Stimulated activated naive CD8-positive, alpha-beta T cell treated with anti-CD3 and anti-CD28 coated beads, Interleukin-15, amount 100 ng/mL, for 72 hours (primary cell): Measurements from ENCODE around the gene CYB561D1.
"Not testable (repeated sequence)": the region's sequence is repeated elsewhere in the genome, so short reads cannot be mapped to it uniquely, and the experiment has no call there.

Experiments
- ATAC-seq: fragments of 150-1000 bp; cut with Tn5 transposase; 2 replicates; pipeline ENCODE4 v1.10.0; 2021; ENCODE audit warnings: mild to moderate bottlenecking, moderate library complexity
- DNase-seq, 2 donors: peaks; one replicate each; pipeline ENCODE4 v3.0.0; 2021 to 2022
- H3K27ac Mint-ChIP-seq, 2 donors: one replicate each; pipeline ENCODE4 v1.8.0; 2022; ENCODE audit warnings: mild to moderate bottlenecking in 2 of 2, mixed read lengths in 2 of 2, moderate library complexity in 2 of 2
- H3K27me3 Mint-ChIP-seq: one replicate; pipeline ENCODE4 v1.8.0; 2022; ENCODE audit warnings: mixed read lengths
- H3K4me1 Mint-ChIP-seq: one replicate; pipeline ENCODE4 v1.8.0; 2022; ENCODE audit warnings: mild to moderate bottlenecking, mixed read lengths
- H3K4me3 Mint-ChIP-seq, 2 donors: one replicate each; pipeline ENCODE4 v1.8.0; 2022; ENCODE audit warnings: mild to moderate bottlenecking in 2 of 2, mixed read lengths in 2 of 2, moderate library complexity in 1 of 2
- H3K9me3 Mint-ChIP-seq, 2 donors: one replicate each; pipeline ENCODE4 v1.8.0; 2022; ENCODE audit warnings: mixed read lengths in 2 of 2

CYB561D1 gene

GRCh38 chr1:109493805-109494539 lies at the start of gene CYB561D1:
Gene CYB561D1 (plus strand): TSS chr1:109494094. CDS start chr1:109494140, 46 bp downstream.
- H3K9me3 Mint-ChIP-seq: no peaks in the 10 kb centered on the region
- peak; percentile 91 to 93 for DNase-seq
- peak within 1 kb of the TSS; percentile 96 to 99 for H3K4me3 Mint-ChIP-seq
- no peaks in the 10 kb centered on the region for H3K27me3 Mint-ChIP-seq
- peaks cover 51% of the 10 kb centered on the region for H3K4me1 Mint-ChIP-seq
- peak; percentile 90 for ATAC-seq
- H3K27ac Mint-ChIP-seq: peak within 1 kb of the TSS; percentile 92 to 96

- H3K27ac Mint-ChIP-seq: no peak overlapping the region
- peaks cover 23% of the 10 kb centered on the region for H3K27me3 Mint-ChIP-seq
- DNase-seq (no peak), ATAC-seq (no peak)
- H3K4me3 Mint-ChIP-seq: no peak overlapping the region
- no peaks in the 10 kb centered on the region for H3K9me3 Mint-ChIP-seq
- H3K4me1 Mint-ChIP-seq: no peaks in the 10 kb centered on the region
Observed at GRCh38 chr1:109444346-109444745, 49.5 kb upstream of the CYB561D1 start.

GRCh38 chr1:109445949-109446695 lies 47.8 kb upstream of the CYB561D1 start:
- not testable (repeated sequence) for H3K4me3 Mint-ChIP-seq, DNase-seq, H3K27ac Mint-ChIP-seq, H3K4me1 Mint-ChIP-seq, H3K9me3 Mint-ChIP-seq, ATAC-seq
- peaks cover 36% of the 10 kb centered on the region for H3K27me3 Mint-ChIP-seq

- peaks cover 36% of the 10 kb centered on the region for H3K27me3 Mint-ChIP-seq
- DNase-seq (no peak), ATAC-seq (no peak)
- H3K27ac Mint-ChIP-seq: no peak overlapping the region
- H3K4me1 Mint-ChIP-seq: no peaks in the 10 kb centered on the region
- H3K4me3 Mint-ChIP-seq: no peak overlapping the region
- H3K9me3 Mint-ChIP-seq: no peaks in the 10 kb centered on the region
Observed at GRCh38 chr1:109447524-109447923, 46.4 kb upstream of the CYB561D1 start.

GRCh38 chr1:109454497-109455133 lies 39.3 kb upstream of the CYB561D1 start:
- no peak overlapping the region for H3K4me3 Mint-ChIP-seq
- H3K27me3 Mint-ChIP-seq: peaks cover 27% of the 10 kb centered on the region
- DNase-seq (no peak), ATAC-seq (no peak)
- H3K4me1 Mint-ChIP-seq: no peaks in the 10 kb centered on the region
- no peak overlapping the region for H3K27ac Mint-ChIP-seq
- peaks cover 12 to 15% of the 10 kb centered on the region in 2 donors for H3K9me3 Mint-ChIP-seq

- Mint-ChIP-seq H3K27me3 (peaks cover 37% of the 10 kb centered on the region), H3K9me3 (peaks cover 12 to 15% of the 10 kb centered on the region in 2 donors), H3K4me1 (no peaks in the 10 kb centered on the region), H3K4me3 (no peak overlapping the region), H3K27ac (no peak overlapping the region)
- ATAC-seq (no peak), DNase-seq (no peak)
Observed at GRCh38 chr1:109457819-109458218, 36.1 kb upstream of the CYB561D1 start.

GRCh38 chr1:109466125-109466451 lies 27.8 kb upstream of the CYB561D1 start:
- Mint-ChIP-seq H3K4me1 (peaks cover 19% of the 10 kb centered on the region), H3K27me3 (peaks cover 92% of the 10 kb centered on the region), H3K9me3 (no peaks in the 10 kb centered on the region), H3K27ac (no peak overlapping the region), H3K4me3 (peak overlapping the region; percentile 58 to 72)
- DNase-seq (no peak), ATAC-seq (no peak)

- ATAC-seq (peak; percentile 77), DNase-seq (no peak)
- H3K27ac Mint-ChIP-seq: no peak within 1 kb of the TSS
Observed at GRCh38 chr1:109466452-109467300, 27.2 kb upstream of the CYB561D1 start, which contains the start of gene SYPL2. Gene SYPL2 (plus strand): TSS chr1:109466546. CDS start chr1:109466844, 298 bp downstream.

GRCh38 chr1:109467301-109467777 lies 26.6 kb upstream of the CYB561D1 start:
- Mint-ChIP-seq H3K9me3 (no peaks in the 10 kb centered on the region), H3K4me3 (peak overlapping the region; percentile 41 to 58), H3K27ac (no peak overlapping the region), H3K4me1 (peaks cover 19% of the 10 kb centered on the region), H3K27me3 (peaks cover 87% of the 10 kb centered on the region)
- ATAC-seq (peak; percentile 33), DNase-seq (no peak)

More at GRCh38 chr1:109466452-109467300, 27.2 kb upstream of the CYB561D1 start, which contains the start of gene SYPL2:
- Mint-ChIP-seq H3K27me3 (peaks cover 91% of the 10 kb centered on the region), H3K9me3 (no peaks in the 10 kb centered on the region), H3K4me3 (peak within 1 kb of the TSS; percentile 58 to 72), H3K4me1 (peaks cover 19% of the 10 kb centered on the region)

GRCh38 chr1:109468061-109468460 lies 25.8 kb upstream of the CYB561D1 start:
- DNase-seq (no peak), ATAC-seq (no peak)
- Mint-ChIP-seq H3K9me3 (no peaks in the 10 kb centered on the region), H3K4me1 (peaks cover 19% of the 10 kb centered on the region), H3K27ac (no peak overlapping the region), H3K4me3 (no peak overlapping the region), H3K27me3 (peaks cover 87% of the 10 kb centered on the region)

- no peaks in the 10 kb centered on the region for H3K9me3 Mint-ChIP-seq
- ATAC-seq (no peak), DNase-seq (no peak)
- no peak overlapping the region for H3K4me3 Mint-ChIP-seq
- no peak overlapping the region for H3K27ac Mint-ChIP-seq
- H3K4me1 Mint-ChIP-seq: peaks cover 19% of the 10 kb centered on the region
- H3K27me3 Mint-ChIP-seq: peaks cover 83% of the 10 kb centered on the region
Observed at GRCh38 chr1:109468903-109469302, 25.0 kb upstream of the CYB561D1 start.

GRCh38 chr1:109470245-109470644 lies 23.6 kb upstream of the CYB561D1 start:
- Mint-ChIP-seq H3K9me3 (no peaks in the 10 kb centered on the region), H3K27ac (no peak overlapping the region), H3K4me3 (no peak overlapping the region), H3K27me3 (peaks cover 80% of the 10 kb centered on the region), H3K4me1 (peaks cover 19% of the 10 kb centered on the region)
- ATAC-seq: no peak
- no peak for DNase-seq

- Mint-ChIP-seq H3K4me1 (peaks cover 13% of the 10 kb centered on the region), H3K4me3 (no peak overlapping the region), H3K27ac (no peak overlapping the region), H3K27me3 (peaks cover 65% of the 10 kb centered on the region), H3K9me3 (no peaks in the 10 kb centered on the region)
- ATAC-seq: no peak
- DNase-seq: no peak
Observed at GRCh38 chr1:109472779-109473178, 21.1 kb upstream of the CYB561D1 start.

GRCh38 chr1:109473284-109474057 lies 20.4 kb upstream of the CYB561D1 start:
- not testable (repeated sequence) for ATAC-seq, H3K4me3 Mint-ChIP-seq, DNase-seq, H3K9me3 Mint-ChIP-seq, H3K4me1 Mint-ChIP-seq
- peaks cover 65% of the 10 kb centered on the region for H3K27me3 Mint-ChIP-seq
- H3K27ac Mint-ChIP-seq: peak overlapping the region in 1 of 2 donors; percentile 48
